Measurements from ENCODE around the gene STRAP. TPM values are rescaled to one million over a fixed set of nuclear protein-coding genes. Genes with fewer than 3 reads are reported as not detected.

Gene STRAP
- total RNA-seq, 3 donors from 2014 or later (not counting 1 experiment from before 2014, with no cell fraction given), result 90.7 to 117 (median 91.0) TPM

DNA sequence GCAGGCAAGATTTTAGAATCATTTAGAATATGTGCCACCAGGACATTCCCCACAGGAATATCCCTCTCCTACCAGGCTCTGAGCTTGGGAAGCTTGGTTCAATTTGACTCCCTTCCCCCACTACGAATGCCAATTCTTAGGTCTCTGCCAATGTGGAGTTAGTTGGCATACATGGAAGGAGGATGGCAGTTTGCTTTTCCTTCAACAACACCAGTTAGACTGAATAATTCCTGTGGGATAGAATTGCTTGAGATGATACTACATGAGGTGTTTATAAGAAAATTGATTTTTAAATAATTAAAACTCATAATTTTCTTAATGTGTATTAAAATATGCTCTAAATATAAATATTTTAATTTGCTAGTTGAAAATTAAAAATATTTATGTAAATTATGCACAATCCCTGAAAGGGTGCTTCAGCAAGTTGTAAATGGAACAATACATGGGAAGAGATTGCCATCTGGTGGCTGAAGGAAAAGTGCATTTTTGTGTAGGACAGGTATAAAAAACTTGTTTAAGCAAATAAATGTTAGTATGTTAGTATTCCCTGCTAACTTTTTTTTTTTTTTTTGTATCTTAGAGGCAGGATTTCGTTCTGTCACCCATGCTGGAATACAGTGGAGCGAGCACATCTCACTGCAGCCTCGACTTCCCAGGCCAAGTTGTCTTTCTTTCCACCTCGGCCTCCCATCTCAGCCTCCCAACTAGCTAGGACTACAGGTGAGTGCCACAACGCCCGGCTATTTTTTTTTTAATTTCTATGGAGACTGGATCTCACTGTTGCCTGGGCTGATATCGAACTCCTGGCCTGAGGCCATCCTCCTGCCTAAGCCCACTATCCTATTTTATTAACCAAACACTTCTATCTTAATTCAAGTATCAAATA is 25.8 kb upstream of the STRAP start:
- Histone ChIP-seq H3K27me3 (ENCODE audit: control insufficient read depth, insufficient read depth, low read length) (no peaks in the 10 kb centered on the region), H3K9me3 (ENCODE audit: control insufficient read depth, insufficient read depth, low read length) (no peaks in the 10 kb centered on the region), H3K4me3 (ENCODE audit: low read length) (no peak overlapping the region), H3K27ac (ENCODE audit: low read length) (no peak overlapping the region), H3K36me3 (ENCODE audit: control insufficient read depth, insufficient read depth, low read length) (no peaks in the 10 kb centered on the region), H3K4me1 (ENCODE audit: control insufficient read depth, insufficient read depth, low read length) (no peaks in the 10 kb centered on the region)
- ATAC-seq (peak in 2 of 3 donors; percentile 55 to 63), DNase-seq (peak in 1 of 2 donors; percentile 81)
- intact Hi-C loops (cut with micrococcal nuclease), result loop anchor here (1.0 to 2.0 kb wide), 3 partner anchors 84 to 580 kb away; no protein-coding TSS in a partner anchor
- peaks cover 8 to 50% of the 10 kb centered on the region in 2 donors for H3K27me3 Mint-ChIP-seq (ENCODE audit: low read depth in 2 of 2)
- H3K27ac Mint-ChIP-seq, result no peak overlapping the region
- H3K4me3 Mint-ChIP-seq, result no peak overlapping the region
- H3K36me3 Mint-ChIP-seq, result no peaks in the 10 kb centered on the region
- 58% methylated on average over 6 of the region's 8 CpGs for WGBS (ENCODE audit: insufficient coverage)
- TF ChIP-seq, protein P1, sequence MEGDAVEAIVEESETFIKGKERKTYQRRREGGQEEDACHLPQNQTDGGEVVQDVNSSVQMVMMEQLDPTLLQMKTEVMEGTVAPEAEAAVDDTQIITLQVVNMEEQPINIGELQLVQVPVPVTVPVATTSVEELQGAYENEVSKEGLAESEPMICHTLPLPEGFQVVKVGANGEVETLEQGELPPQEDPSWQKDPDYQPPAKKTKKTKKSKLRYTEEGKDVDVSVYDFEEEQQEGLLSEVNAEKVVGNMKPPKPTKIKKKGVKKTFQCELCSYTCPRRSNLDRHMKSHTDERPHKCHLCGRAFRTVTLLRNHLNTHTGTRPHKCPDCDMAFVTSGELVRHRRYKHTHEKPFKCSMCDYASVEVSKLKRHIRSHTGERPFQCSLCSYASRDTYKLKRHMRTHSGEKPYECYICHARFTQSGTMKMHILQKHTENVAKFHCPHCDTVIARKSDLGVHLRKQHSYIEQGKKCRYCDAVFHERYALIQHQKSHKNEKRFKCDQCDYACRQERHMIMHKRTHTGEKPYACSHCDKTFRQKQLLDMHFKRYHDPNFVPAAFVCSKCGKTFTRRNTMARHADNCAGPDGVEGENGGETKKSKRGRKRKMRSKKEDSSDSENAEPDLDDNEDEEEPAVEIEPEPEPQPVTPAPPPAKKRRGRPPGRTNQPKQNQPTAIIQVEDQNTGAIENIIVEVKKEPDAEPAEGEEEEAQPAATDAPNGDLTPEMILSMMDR (IDR thresholded peaks at IDR 0.05), result peak; percentile 76
- H3K4me1 Mint-ChIP-seq, result no peaks in the 10 kb centered on the region
- H3K9me3 Mint-ChIP-seq, result no peaks in the 10 kb centered on the region

DNA sequence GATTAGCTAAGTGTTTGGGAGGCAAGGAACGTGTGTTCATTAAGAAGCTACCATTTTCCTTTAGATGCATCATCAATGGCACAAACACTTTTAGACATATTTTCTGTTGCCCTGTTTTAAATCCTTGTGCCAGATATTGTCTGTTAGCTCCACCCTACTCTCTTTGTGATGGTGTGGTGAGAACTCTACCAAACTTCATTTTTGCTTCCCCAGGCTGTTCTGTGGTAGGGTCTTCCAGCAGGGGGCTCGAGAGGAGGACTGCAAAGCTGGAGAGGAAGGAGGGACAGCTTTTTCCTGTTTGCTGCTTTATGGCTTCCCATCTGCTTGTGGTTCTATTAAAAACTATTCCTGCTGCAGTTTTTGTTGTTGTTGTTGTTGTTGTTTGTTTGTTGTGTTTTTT is 23.8 kb upstream of the STRAP start:
- Mint-ChIP-seq H3K9me3 (no peaks in the 10 kb centered on the region), H3K4me3 (no peak overlapping the region), H3K36me3 (no peaks in the 10 kb centered on the region), H3K27me3 (ENCODE audit: low read depth in 2 of 2) (peaks cover 13 to 50% of the 10 kb centered on the region in 2 donors), H3K27ac (no peak overlapping the region), H3K4me1 (no peaks in the 10 kb centered on the region)
- no peaks in the 10 kb centered on the region for H3K27me3 ChIP-seq (ENCODE audit: control insufficient read depth, insufficient read depth, low read length)
- DNase-seq, result no peak
- intact Hi-C loops (cut with micrococcal nuclease), result no loop called here
- WGBS (ENCODE audit: insufficient coverage), result 15% methylated on average over 1 of the region's 2 CpGs
- TF ChIP-seq, protein P1 (IDR thresholded peaks at IDR 0.05), result no peak
- H3K27ac ChIP-seq (ENCODE audit: low read length), result no peak overlapping the region
- no peaks in the 10 kb centered on the region for H3K4me1 ChIP-seq (ENCODE audit: control insufficient read depth, insufficient read depth, low read length)
- no peaks in the 10 kb centered on the region for H3K9me3 ChIP-seq (ENCODE audit: control insufficient read depth, insufficient read depth, low read length)
- H3K36me3 ChIP-seq (ENCODE audit: control insufficient read depth, insufficient read depth, low read length), result no peaks in the 10 kb centered on the region
- no peak overlapping the region for H3K4me3 ChIP-seq (ENCODE audit: low read length)
- no peak for ATAC-seq

DNA sequence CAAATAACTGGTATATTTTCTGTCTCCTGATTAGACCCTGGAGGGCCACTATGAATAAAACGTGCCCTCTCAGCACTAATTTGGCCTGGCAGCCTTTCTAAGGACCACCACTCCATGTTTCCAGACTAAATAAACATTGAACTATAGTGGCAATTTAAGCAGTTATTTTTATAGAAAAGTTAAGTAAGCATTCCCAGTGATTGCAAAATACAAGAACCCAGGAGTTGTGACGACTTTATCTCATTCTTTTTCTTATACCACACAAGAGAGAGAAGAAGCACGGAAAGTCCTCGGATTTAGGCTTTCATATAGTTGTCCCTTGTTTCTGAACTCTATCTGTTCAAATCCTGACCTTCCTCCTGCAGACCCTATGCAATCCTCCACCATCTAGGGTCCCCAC is 23.1 kb upstream of the STRAP start:
- H3K9me3 Mint-ChIP-seq, result no peaks in the 10 kb centered on the region
- H3K36me3 Mint-ChIP-seq, result no peaks in the 10 kb centered on the region
- TF ChIP-seq, protein P1 (IDR thresholded peaks at IDR 0.05), result no peak
- no peak overlapping the region for H3K4me3 ChIP-seq (ENCODE audit: low read length)
- H3K27me3 Mint-ChIP-seq (ENCODE audit: low read depth in 2 of 2), result peaks cover 16 to 47% of the 10 kb centered on the region in 2 donors
- H3K27ac ChIP-seq (ENCODE audit: low read length), result no peak overlapping the region
- no peaks in the 10 kb centered on the region for H3K9me3 ChIP-seq (ENCODE audit: control insufficient read depth, insufficient read depth, low read length)
- ATAC-seq (no peak), DNase-seq (no peak)
- peaks cover 5% of the 10 kb centered on the region in 2 donors for H3K4me1 Mint-ChIP-seq
- H3K27me3 ChIP-seq (ENCODE audit: control insufficient read depth, insufficient read depth, low read length), result no peaks in the 10 kb centered on the region
- WGBS (ENCODE audit: insufficient coverage), result 91% methylated on average over 4 of the region's 4 CpGs
- H3K27ac Mint-ChIP-seq, result no peak overlapping the region
- no peaks in the 10 kb centered on the region for H3K36me3 ChIP-seq (ENCODE audit: control insufficient read depth, insufficient read depth, low read length)
- intact Hi-C loops (cut with micrococcal nuclease), result no loop called here
- H3K4me3 Mint-ChIP-seq, result no peak overlapping the region
- H3K4me1 ChIP-seq (ENCODE audit: control insufficient read depth, insufficient read depth, low read length), result no peaks in the 10 kb centered on the region
